Chondrocyte (in vitro differentiated cells): ENCODE data around the gene SLC38A11. TPM values are rescaled to one million over a fixed set of nuclear protein-coding genes. Genes with fewer than 3 reads are reported as not detected.
"Not testable (repeated sequence)": the region's sequence is repeated elsewhere in the genome, so short reads cannot be mapped to it uniquely, and the experiment has no call there.

Experiments
- DNase-seq: peaks from one replicate; pipeline ENCODE4 v3.0.0; 2021; ENCODE audit warnings: mixed read lengths, low spot score
- H3K27ac Mint-ChIP-seq: one replicate; pipeline ENCODE4 v1.8.0; 2021; ENCODE audit warnings: mild to moderate bottlenecking, moderate library complexity, mixed read lengths; ENCODE audit not compliant: unreplicated experiment
- H3K27me3 Mint-ChIP-seq: 2 replicates; pipeline ENCODE4 v1.8.0; 2021; ENCODE audit warnings: low read depth, mixed read lengths
- H3K36me3 Mint-ChIP-seq: 2 replicates; pipeline ENCODE4 v1.8.0; 2021; ENCODE audit warnings: low read depth, mixed read lengths
- H3K4me1 Mint-ChIP-seq: 2 replicates; pipeline ENCODE4 v1.8.0; 2021; ENCODE audit warnings: low read depth, mild to moderate bottlenecking, mixed read lengths
- H3K4me3 Mint-ChIP-seq: one replicate; pipeline ENCODE4 v1.8.0; 2021; ENCODE audit warnings: mild to moderate bottlenecking, moderate library complexity, mixed read lengths; ENCODE audit not compliant: unreplicated experiment
- H3K9me3 Mint-ChIP-seq: 2 replicates; pipeline ENCODE4 v1.8.0; 2021; ENCODE audit warnings: low read depth, mixed read lengths
- CTCF ChIP-seq: fragments of 200-600 bp; sonication (generic); IDR thresholded peaks from 2 replicates; pipeline ENCODE4 v1.5.0; 2021; ENCODE audit warnings: antibody characterized with exemption, mild to moderate bottlenecking, moderate library complexity
- long read RNA-seq: library from polyadenylated mRNA; stranded (forward); transcript quantifications from one replicate; pipeline ENCODE4 v2.0.0, GENCODE V29; 2021
- total RNA-seq: library from RNA; stranded (reverse); gene quantifications from 3 replicates; pipeline ENCODE4 v1.2.1, GENCODE V29; 2021

SLC38A11 gene
- total RNA-seq, result 0.12 to 0.36 TPM (median 0.18 TPM) in 3 replicates
- long read RNA-seq, result 0 reads

- Mint-ChIP-seq H3K4me1 (peaks cover under 1% of the 10 kb centered on the region), H3K4me3 (no peak within 1 kb of the TSS), H3K27ac (no peak within 1 kb of the TSS), H3K36me3 (no peaks in the 10 kb centered on the region), H3K27me3 (peaks cover 3% of the 10 kb centered on the region), H3K9me3 (no peaks in the 10 kb centered on the region)
- DNase-seq, result no peak
- no peak for TF ChIP-seq CTCF
Observed at GRCh38 chr2:164954954-164955701, at the start of gene SLC38A11. TSS of gene SLC38A11 (minus strand) at chr2:164955525. CDS start at chr2:164955247, 278 bp downstream.

- H3K4me3 Mint-ChIP-seq, result no peak overlapping the region
- no peak for DNase-seq
- H3K9me3 Mint-ChIP-seq, result no peaks in the 10 kb centered on the region
- no peak for TF ChIP-seq CTCF
- peaks cover 1% of the 10 kb centered on the region for H3K36me3 Mint-ChIP-seq
- no peak overlapping the region for H3K27ac Mint-ChIP-seq
- H3K4me1 Mint-ChIP-seq, result peaks cover 17% of the 10 kb centered on the region
- H3K27me3 Mint-ChIP-seq, result peaks cover 3% of the 10 kb centered on the region
Observed at GRCh38 chr2:165003443-165004130, 48.3 kb upstream of the SLC38A11 start.

- no peak for TF ChIP-seq CTCF
- Mint-ChIP-seq H3K4me1 (peaks cover 17% of the 10 kb centered on the region), H3K36me3 (peaks cover 1% of the 10 kb centered on the region), H3K27me3 (peaks cover 3% of the 10 kb centered on the region), H3K4me3 (no peak overlapping the region), H3K27ac (no peak overlapping the region), H3K9me3 (no peaks in the 10 kb centered on the region)
- DNase-seq, result no peak
Observed at GRCh38 chr2:165002638-165003037, 47.3 kb upstream of the SLC38A11 start.

- H3K4me3 Mint-ChIP-seq, H3K36me3 Mint-ChIP-seq, H3K27me3 Mint-ChIP-seq, H3K9me3 Mint-ChIP-seq, H3K27ac Mint-ChIP-seq, DNase-seq: not testable (repeated sequence)
- H3K4me1 Mint-ChIP-seq, result peaks cover 33% of the 10 kb centered on the region
Observed at GRCh38 chr2:164994664-164995299, 39.5 kb upstream of the SLC38A11 start.

GRCh38 chr2:164993287-164994016 is 38.1 kb upstream of the SLC38A11 start:
- no peaks in the 10 kb centered on the region for H3K9me3 Mint-ChIP-seq
- peaks cover 37% of the 10 kb centered on the region for H3K4me1 Mint-ChIP-seq
- H3K4me3 Mint-ChIP-seq, result no peak overlapping the region
- H3K36me3 Mint-ChIP-seq, result no peaks in the 10 kb centered on the region
- no peaks in the 10 kb centered on the region for H3K27me3 Mint-ChIP-seq
- no peak overlapping the region for H3K27ac Mint-ChIP-seq
- DNase-seq, result no peak
- no peak for TF ChIP-seq CTCF
